Activated CD8-positive, alpha-beta memory T cell treated with anti-CD3 and anti-CD28 coated beads for 4 hours (primary cell): ENCODE data around the gene ACTN1.

Experiments used
- DNase-seq, 2 donors: peaks; one replicate each; pipeline ENCODE4 v3.0.0-alpha.2; 2020; ENCODE audit warnings: low read depth in 2 of 2

Gene ACTN1

GRCh38 chr14:68916358-68916941 lies 62.7 kb downstream of the ACTN1 start:
- no peak for DNase-seq

GRCh38 chr14:68913516-68913915 lies 65.6 kb downstream of the ACTN1 start:
- DNase-seq = no peak

GRCh38 chr14:68911594-68912227 lies 67.4 kb downstream of the ACTN1 start:
- peak; percentile 45 to 62 for DNase-seq

- no peak for DNase-seq
Observed at GRCh38 chr14:68910540-68910939, 68.6 kb downstream of the ACTN1 start.

GRCh38 chr14:68908803-68909202 lies 70.3 kb downstream of the ACTN1 start:
- no peak for DNase-seq

GRCh38 chr14:68908201-68908600 lies 70.9 kb downstream of the ACTN1 start:
- no peak for DNase-seq

GRCh38 chr14:68906439-68906838 lies 72.7 kb downstream of the ACTN1 start:
- no peak for DNase-seq

GRCh38 chr14:68905107-68905895 lies 73.8 kb downstream of the ACTN1 start:
- no peak for DNase-seq

GRCh38 chr14:68902357-68902756 lies 76.7 kb downstream of the ACTN1 start:
- no peak for DNase-seq

GRCh38 chr14:68899033-68899603 lies 80.0 kb downstream of the ACTN1 start:
- no peak for DNase-seq

GRCh38 chr14:68898248-68899032 lies 80.7 kb downstream of the ACTN1 start:
- DNase-seq = no peak

- no peak for DNase-seq
Observed at GRCh38 chr14:68897559-68898155, 81.4 kb downstream of the ACTN1 start.

- no peak for DNase-seq
Observed at GRCh38 chr14:68896132-68896531, 83.0 kb downstream of the ACTN1 start.

- no peak for DNase-seq
Observed at GRCh38 chr14:68894802-68895703, 84.0 kb downstream of the ACTN1 start.

- no peak for DNase-seq
Observed at GRCh38 chr14:68894123-68894522, 85.0 kb downstream of the ACTN1 start.

- no peak for DNase-seq
Observed at GRCh38 chr14:68893566-68893965, 85.5 kb downstream of the ACTN1 start.

GRCh38 chr14:68892961-68893360 lies 86.1 kb downstream of the ACTN1 start:
- DNase-seq = no peak

- DNase-seq = no peak
Observed at GRCh38 chr14:68891851-68892660, 87.0 kb downstream of the ACTN1 start.

- DNase-seq = no peak
Observed at GRCh38 chr14:68890173-68890931, 88.8 kb downstream of the ACTN1 start.
